Neural progenitor cell (in vitro differentiated cells): ENCODE measurements around the gene EBF4. TPM values are rescaled to one million over a fixed set of nuclear protein-coding genes. Genes with fewer than 3 reads are reported as not detected.

ENCODE experiments used
- DNase-seq: peaks from one replicate; pipeline ENCODE4 v3.0.0-alpha.2; 2016; ENCODE audit warnings: low spot score
- H2AFZ ChIP-seq: fragments of 200-600 bp; sonication (generic); replicated peaks from 2 replicates; pipeline ENCODE4 v1.6.1; 2016; ENCODE audit warnings: antibody characterized with exemption
- H3F3A ChIP-seq: fragments of 200-600 bp; sonication (generic); 2 replicates; pipeline ENCODE4 v1.6.1; 2016; ENCODE audit warnings: antibody characterized with exemption, low read depth
- H3K27ac ChIP-seq: fragments of 200-600 bp; sonication (generic); 2 replicates; pipeline ENCODE4 v1.5.1; 2016; ENCODE audit warnings: mild to moderate bottlenecking
- H3K27me3 ChIP-seq: fragments of 200-600 bp; sonication (generic); 2 replicates; pipeline ENCODE4 v1.6.1; 2016; ENCODE audit warnings: mild to moderate bottlenecking, moderate library complexity
- H3K36me3 ChIP-seq: fragments of 200-600 bp; sonication (generic); 2 replicates; pipeline ENCODE4 v1.5.1; 2016
- H3K4me1 ChIP-seq: fragments of 200-600 bp; sonication (generic); 2 replicates; pipeline ENCODE4 v1.6.1; 2016; ENCODE audit warnings: mixed run types
- H3K4me2 ChIP-seq: fragments of 200-600 bp; sonication (generic); 2 replicates; pipeline ENCODE4 v1.6.1; 2016
- H3K4me3 ChIP-seq: fragments of 200-600 bp; sonication (generic); 2 replicates; pipeline ENCODE4 v1.5.1; 2016
- H3K79me2 ChIP-seq: fragments of 200-600 bp; sonication (generic); 2 replicates; pipeline ENCODE4 v1.6.1; 2016; ENCODE audit warnings: low read depth
- H3K9ac ChIP-seq: fragments of 200-600 bp; sonication (generic); 2 replicates; pipeline ENCODE4 v1.6.1; 2016
- H3K9me3 ChIP-seq: fragments of 200-600 bp; sonication (generic); 2 replicates; pipeline ENCODE4 v1.5.1; 2016; ENCODE audit warnings: low read depth
- H4K20me1 ChIP-seq: fragments of 200-600 bp; sonication (generic); 2 replicates; pipeline ENCODE4 v1.6.1; 2016; ENCODE audit warnings: low read depth
- H3K27ac Mint-ChIP-seq: 3 replicates; pipeline ENCODE4 v1.8.0; 2021; ENCODE audit warnings: mixed read lengths
- H3K27me3 Mint-ChIP-seq: 2 replicates; pipeline ENCODE4 v1.8.0; 2022; ENCODE audit warnings: low read depth, mild to moderate bottlenecking, inconsistent platforms, moderate library complexity, mixed read lengths; ENCODE audit not compliant: insufficient read depth
- H3K36me3 Mint-ChIP-seq: 3 replicates; pipeline ENCODE4 v1.8.0; 2021; ENCODE audit warnings: mixed read lengths
- H3K4me1 Mint-ChIP-seq: 3 replicates; pipeline ENCODE4 v1.8.0; 2021; ENCODE audit warnings: mixed read lengths
- H3K4me3 Mint-ChIP-seq: 3 replicates; pipeline ENCODE4 v1.8.0; 2021; ENCODE audit warnings: mild to moderate bottlenecking, moderate library complexity, mixed read lengths
- H3K9me3 Mint-ChIP-seq: 3 replicates; pipeline ENCODE4 v1.8.0; 2020; ENCODE audit warnings: mixed read lengths
- EZH2 ChIP-seq: fragments of 200-600 bp; sonication (generic); IDR thresholded peaks from 2 replicates; pipeline ENCODE4 v1.6.1; 2017; ENCODE audit warnings: antibody characterized with exemption, mild to moderate bottlenecking, moderate library complexity
- EZH2phosphoT487 ChIP-seq: fragments of 200-600 bp; sonication (generic); IDR thresholded peaks from 2 replicates; pipeline ENCODE4 v1.6.1; 2017; ENCODE audit warnings: antibody characterized with exemption
- total RNA-seq: library from RNA; depleted of rRNA; stranded (reverse); fragments of >200 nt; gene quantifications from 2 replicates; pipeline ENCODE4 v1.2.3, GENCODE V29; 2015; ENCODE audit warnings: low replicate concordance
- TF ChIP-seq, protein P1 (sequence below): fragments of 200-600 bp; sonication (generic); IDR thresholded peaks from 2 replicates; pipeline ENCODE4 v1.5.1; 2017; ENCODE audit warnings: antibody characterized with exemption, mild to moderate bottlenecking

The EBF4 gene
- total RNA-seq, 1 donor from 2014 or later, result 1.9 TPM

DNA sequence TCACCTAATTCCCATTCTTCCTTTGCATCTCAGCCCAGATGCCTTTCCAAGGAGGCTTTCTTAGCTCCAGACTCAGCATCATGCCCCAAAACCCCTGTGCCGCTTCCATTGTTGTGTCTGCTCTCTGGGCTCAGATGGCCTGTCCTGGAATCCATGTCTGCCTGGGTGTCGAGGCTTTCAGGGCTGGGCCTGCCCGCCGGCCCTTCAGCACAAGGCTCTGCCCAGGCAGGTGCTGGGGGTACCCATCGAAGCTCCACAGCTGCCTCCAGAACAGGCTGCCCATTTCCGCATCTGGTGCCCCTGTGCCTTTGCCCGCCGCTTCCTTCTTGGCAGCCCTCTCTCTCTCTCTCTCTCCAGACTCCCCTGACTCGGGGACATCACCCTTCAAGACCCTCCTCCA lies 106.7 kb downstream of the EBF4 start:
- H3F3A ChIP-seq, result peaks cover 23% of the 10 kb centered on the region
- H3K4me1 ChIP-seq, result peaks cover 15% of the 10 kb centered on the region
- peak overlapping the region; percentile 68 for H3K4me3 ChIP-seq
- TF ChIP-seq EZH2 (no peak), EZH2phosphoT487 (no peak)
- TF ChIP-seq, protein P1, sequence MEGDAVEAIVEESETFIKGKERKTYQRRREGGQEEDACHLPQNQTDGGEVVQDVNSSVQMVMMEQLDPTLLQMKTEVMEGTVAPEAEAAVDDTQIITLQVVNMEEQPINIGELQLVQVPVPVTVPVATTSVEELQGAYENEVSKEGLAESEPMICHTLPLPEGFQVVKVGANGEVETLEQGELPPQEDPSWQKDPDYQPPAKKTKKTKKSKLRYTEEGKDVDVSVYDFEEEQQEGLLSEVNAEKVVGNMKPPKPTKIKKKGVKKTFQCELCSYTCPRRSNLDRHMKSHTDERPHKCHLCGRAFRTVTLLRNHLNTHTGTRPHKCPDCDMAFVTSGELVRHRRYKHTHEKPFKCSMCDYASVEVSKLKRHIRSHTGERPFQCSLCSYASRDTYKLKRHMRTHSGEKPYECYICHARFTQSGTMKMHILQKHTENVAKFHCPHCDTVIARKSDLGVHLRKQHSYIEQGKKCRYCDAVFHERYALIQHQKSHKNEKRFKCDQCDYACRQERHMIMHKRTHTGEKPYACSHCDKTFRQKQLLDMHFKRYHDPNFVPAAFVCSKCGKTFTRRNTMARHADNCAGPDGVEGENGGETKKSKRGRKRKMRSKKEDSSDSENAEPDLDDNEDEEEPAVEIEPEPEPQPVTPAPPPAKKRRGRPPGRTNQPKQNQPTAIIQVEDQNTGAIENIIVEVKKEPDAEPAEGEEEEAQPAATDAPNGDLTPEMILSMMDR, result no peak
- H3K4me2 ChIP-seq, result peak overlapping the region; percentile 80
- peaks cover 12% of the 10 kb centered on the region for H3K79me2 ChIP-seq
- peak; percentile 29 for DNase-seq
- Mint-ChIP-seq H3K27me3 (peaks cover 9% of the 10 kb centered on the region), H3K4me3 (peak overlapping the region; percentile 98), H3K36me3 (peaks cover 18% of the 10 kb centered on the region), H3K4me1 (peaks cover 32% of the 10 kb centered on the region), H3K27ac (peak overlapping the region; percentile 99), H3K9me3 (no peaks in the 10 kb centered on the region)
- H3K9me3 ChIP-seq, result no peaks in the 10 kb centered on the region
- H4K20me1 ChIP-seq, result no peaks in the 10 kb centered on the region
- peaks cover 35% of the 10 kb centered on the region for H3K27me3 ChIP-seq
- peak overlapping the region; percentile 92 for H2AFZ ChIP-seq
- no peaks in the 10 kb centered on the region for H3K36me3 ChIP-seq
- H3K9ac ChIP-seq, result no peak overlapping the region
- peak overlapping the region; percentile 50 for H3K27ac ChIP-seq

- Histone ChIP-seq H3F3A (peaks cover 23% of the 10 kb centered on the region), H2AFZ (peak overlapping the region; percentile 92), H3K4me1 (peaks cover 15% of the 10 kb centered on the region), H3K4me2 (peak overlapping the region; percentile 80), H3K36me3 (no peaks in the 10 kb centered on the region), H4K20me1 (no peaks in the 10 kb centered on the region), H3K79me2 (peaks cover 12% of the 10 kb centered on the region), H3K9me3 (no peaks in the 10 kb centered on the region), H3K9ac (no peak overlapping the region), H3K27me3 (peaks cover 41% of the 10 kb centered on the region), H3K4me3 (peak overlapping the region; percentile 68), H3K27ac (peak overlapping the region; percentile 50)
- Mint-ChIP-seq H3K9me3 (no peaks in the 10 kb centered on the region), H3K27ac (peak overlapping the region; percentile 99), H3K27me3 (peaks cover 12% of the 10 kb centered on the region), H3K4me3 (peak overlapping the region; percentile 98), H3K36me3 (peaks cover 15% of the 10 kb centered on the region), H3K4me1 (peaks cover 32% of the 10 kb centered on the region)
- TF ChIP-seq, protein P1, result no peak
- TF ChIP-seq EZH2, result no peak
- peak; percentile 66 for DNase-seq
Observed at GRCh38 chr20:2799688-2800520, 107.3 kb downstream of the EBF4 start.

DNA sequence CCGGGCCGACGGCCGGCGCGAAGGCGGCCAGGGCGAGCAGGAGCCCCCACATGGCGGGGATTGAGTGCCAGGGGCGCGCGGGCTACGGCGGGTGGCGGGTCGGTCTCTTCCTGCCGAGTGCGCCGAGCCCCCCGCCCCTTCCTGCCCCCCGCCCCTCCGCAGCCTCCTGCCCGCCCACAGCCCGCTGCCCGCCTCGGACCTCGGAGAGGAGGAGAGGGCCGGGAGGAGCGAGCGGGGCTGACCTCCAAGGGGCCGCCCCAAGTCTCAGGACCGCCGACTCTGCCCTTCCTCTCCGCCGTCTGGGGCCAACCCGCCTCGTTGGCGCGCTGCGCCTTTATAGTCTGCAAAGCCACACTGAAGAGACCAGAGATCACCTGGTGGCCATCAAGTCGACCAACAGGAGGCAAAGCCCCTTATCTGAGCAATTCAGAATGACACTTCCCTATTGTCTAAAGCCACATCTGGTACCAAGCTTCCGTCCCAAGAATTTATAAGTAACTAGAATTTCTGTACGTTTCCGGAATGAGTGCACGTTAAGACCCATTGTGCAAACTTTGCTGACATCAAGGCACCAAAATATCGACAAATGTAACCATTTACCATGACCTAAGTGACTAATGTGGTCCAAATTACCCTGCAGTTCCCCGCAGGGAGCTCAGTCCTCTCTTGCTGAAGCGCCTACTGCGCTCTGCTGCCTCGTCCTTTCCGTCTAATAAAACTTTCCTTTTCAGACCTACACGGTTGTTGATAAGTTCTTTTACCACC lies 108.1 kb downstream of the EBF4 start, which contains the start of gene CPXM1:
TSS of gene CPXM1 (minus strand) at position 107 of the 765 bp plus-strand sequence. CDS start at position 52, 55 bp downstream.
- Histone ChIP-seq H3K4me2 (peak within 1 kb of the TSS; percentile 80), H3K79me2 (peaks cover 12% of the 10 kb centered on the region), H2AFZ (peak within 1 kb of the TSS; percentile 92), H3K9ac (no peak within 1 kb of the TSS), H3K9me3 (no peaks in the 10 kb centered on the region), H4K20me1 (no peaks in the 10 kb centered on the region), H3F3A (peaks cover 23% of the 10 kb centered on the region), H3K27ac (peak within 1 kb of the TSS; percentile 50), H3K27me3 (peaks cover 49% of the 10 kb centered on the region), H3K36me3 (no peaks in the 10 kb centered on the region), H3K4me3 (peak within 1 kb of the TSS; percentile 68), H3K4me1 (peaks cover 15% of the 10 kb centered on the region)
- peak; percentile 90 for DNase-seq
- peaks cover 16% of the 10 kb centered on the region for H3K27me3 Mint-ChIP-seq
- H3K36me3 Mint-ChIP-seq, result peaks cover 15% of the 10 kb centered on the region
- peak within 1 kb of the TSS; percentile 98 for H3K4me3 Mint-ChIP-seq
- TF ChIP-seq, protein P1, result peak; percentile 31
- peak; percentile 33 for TF ChIP-seq EZH2phosphoT487
- peak; percentile 42 for TF ChIP-seq EZH2
- peaks cover 32% of the 10 kb centered on the region for H3K4me1 Mint-ChIP-seq
- H3K27ac Mint-ChIP-seq, result peak within 1 kb of the TSS; percentile 99
- H3K9me3 Mint-ChIP-seq, result no peaks in the 10 kb centered on the region
